Inflammatory macrophage treated with lipopolysaccharide for 1 hour (primary cell): ENCODE results near the gene CISD1.
A peak's percentile ranks its signal among the peaks of the same experiment; 100 is the strongest.

Source experiments
- DNase-seq, 2 donors: peaks; one replicate each; pipeline ENCODE4 v3.0.0-alpha.2; 2020 to 2022

The CISD1 gene

GRCh38 chr10:58266003-58266825 is 2.7 kb upstream of the CISD1 start:
- peak; percentile 74 to 80 for DNase-seq

GRCh38 chr10:58266826-58267712 is 1.9 kb upstream of the CISD1 start:
- DNase-seq = peak; percentile 83 to 91

GRCh38 chr10:58267713-58268453 is 1.1 kb upstream of the CISD1 start, which contains the start of gene IPMK:
Gene IPMK (minus strand): TSS chr10:58267894. CDS start chr10:58267611, 283 bp downstream.
- DNase-seq = peak; percentile 92 to 97

GRCh38 chr10:58268454-58268945 is 462 bp upstream of the CISD1 start:
- no peak for DNase-seq

- no peak for DNase-seq
These were observed 874 bp downstream of the CISD1 start for GRCh38 chr10:58269782-58270290.

GRCh38 chr10:58275261-58275660 is 6.3 kb downstream of the CISD1 start:
- DNase-seq = no peak

GRCh38 chr10:58275908-58276307 is 6.9 kb downstream of the CISD1 start:
- DNase-seq = no peak

- DNase-seq = no peak
These were observed 9.5 kb downstream of the CISD1 start for GRCh38 chr10:58278274-58278961.

GRCh38 chr10:58278962-58279307 is 10.0 kb downstream of the CISD1 start:
- no peak for DNase-seq

- no peak for DNase-seq
These were observed 11.5 kb downstream of the CISD1 start for GRCh38 chr10:58280477-58280876.

- DNase-seq = no peak
These were observed 12.3 kb downstream of the CISD1 start for GRCh38 chr10:58281092-58281752.

- DNase-seq = peak; percentile 47 to 76
These were observed 13.7 kb downstream of the CISD1 start for GRCh38 chr10:58282615-58283014.

GRCh38 chr10:58291538-58292174 is 22.7 kb downstream of the CISD1 start:
- DNase-seq = peak; percentile 48 to 67

- DNase-seq = no peak
These were observed 25.0 kb downstream of the CISD1 start for GRCh38 chr10:58293989-58294388.

GRCh38 chr10:58299580-58299979 is 30.6 kb downstream of the CISD1 start:
- peak; percentile 55 to 82 for DNase-seq

GRCh38 chr10:58300676-58301075 is 31.7 kb downstream of the CISD1 start:
- no peak for DNase-seq

GRCh38 chr10:58302254-58302653 is 33.3 kb downstream of the CISD1 start:
- no peak for DNase-seq

- no peak for DNase-seq
These were observed 35.2 kb downstream of the CISD1 start for GRCh38 chr10:58304099-58304633.

GRCh38 chr10:58305821-58306220 is 36.9 kb downstream of the CISD1 start:
- DNase-seq = no peak

GRCh38 chr10:58307676-58308075 is 38.7 kb downstream of the CISD1 start:
- DNase-seq = no peak

GRCh38 chr10:58311026-58311425 is 42.1 kb downstream of the CISD1 start:
- DNase-seq = no peak
